GM12878 (cell line): ENCODE measurements around the gene ITGA11. TPM values are rescaled to one million over a fixed set of nuclear protein-coding genes. Genes with fewer than 3 reads are reported as not detected.

Source experiments
- ATAC-seq: fragments of 200-7000 bp; cut with Tn5 transposase; 3 replicates; pipeline ENCODE4 v1.9.1; 2020; ENCODE audit warnings: mild to moderate bottlenecking, moderate library complexity
- BruUV-seq: library from RNA; stranded (reverse); fragments of 400-500 nt; replicated peaks from 2 replicates; lab custom pipeline; 2021; lab: Mats Ljungman, UMichigan
- CTCF ChIA-PET: fragments of 300-600 bp; sonication (Branson Sonifier 250); formaldehyde crosslinking; extraction: SDS; loops from one replicate; lab custom pipeline; 2021; ENCODE audit warnings: inconsistent platforms; lab: Yijun Ruan, JAX
- POLR2A ChIA-PET: fragments of 350-600 bp; formaldehyde crosslinking; extraction: SDS; loops from one replicate; lab custom pipeline; 2021; ENCODE audit warnings: inconsistent platforms; lab: Charles Lee
- RAD21 ChIA-PET: fragments of 300-600 bp; sonication (Branson Sonifier 250); formaldehyde crosslinking; loops from one replicate; lab custom pipeline; 2023; ENCODE audit warnings: antibody characterized with exemption; ENCODE audit not compliant: unreplicated experiment; lab: Charles Lee
- SMC1A ChIA-PET: fragments of 300-600 bp; sonication (Branson Sonifier 250); formaldehyde crosslinking; loops from one replicate; lab custom pipeline; 2023; ENCODE audit not compliant: unreplicated experiment, uncharacterized antibody; lab: Charles Lee
- DNase-seq: peaks from one replicate; pipeline ENCODE4 v3.0.0-alpha.2; 2011; ENCODE audit warnings: low read depth, low spot score
- FAIRE-seq: peaks from 3 replicates; lab custom pipeline; 2011; peaks lifted over from hg19 to GRCh38; lab: Jason Lieb, UNC
- H2AFZ ChIP-seq: 2 replicates; pipeline ENCODE4 v1.6.0; 2011; ENCODE audit warnings: low read depth, low read length, control low read depth; ENCODE audit not compliant: control insufficient read depth
- H3K27ac ChIP-seq: 2 replicates; pipeline ENCODE4 v1.5.1; 2011; ENCODE audit warnings: control low read depth; ENCODE audit not compliant: control insufficient read depth, insufficient read depth
- H3K27me3 ChIP-seq, 2 experiments: replicated peaks in 1 of 2; 2 replicates each; pipeline versions ENCODE4 v1.6.0 to v1.6.1; 2011; ENCODE audit warnings: low read length in 1 of 2; ENCODE audit not compliant: control insufficient read depth in 2 of 2, insufficient read depth in 2 of 2
- H3K36me3 ChIP-seq, 2 experiments: 2 replicates each; pipeline ENCODE4 v1.5.1; 2011; ENCODE audit warnings: low read length in 1 of 2; ENCODE audit not compliant: control insufficient read depth in 2 of 2, insufficient read depth in 2 of 2
- H3K4me1 ChIP-seq: 2 replicates; pipeline ENCODE4 v1.6.1; 2011; ENCODE audit warnings: mild to moderate bottlenecking, low read length, moderate library complexity, mixed read lengths; ENCODE audit not compliant: control insufficient read depth, insufficient read depth
- H3K4me2 ChIP-seq: 2 replicates; pipeline ENCODE4 v1.6.0; 2011; ENCODE audit warnings: control low read depth; ENCODE audit not compliant: control insufficient read depth, insufficient read depth
- H3K4me3 ChIP-seq: fragments of 200-600 bp; sonication (generic); 2 replicates; pipeline ENCODE4 v1.5.1; 2016
- H3K79me2 ChIP-seq: 2 replicates; pipeline ENCODE4 v1.6.0; 2011; ENCODE audit warnings: low read length; ENCODE audit not compliant: control insufficient read depth, insufficient read depth
- H3K9ac ChIP-seq: 2 replicates; pipeline ENCODE4 v1.8.0; 2011; ENCODE audit warnings: low read length, control low read depth, mixed read lengths; ENCODE audit not compliant: control insufficient read depth, insufficient read depth
- H3K9me3 ChIP-seq: replicated peaks from 3 replicates; pipeline ENCODE4 v1.5.1; 2011; ENCODE audit warnings: mild to moderate bottlenecking, low read length; ENCODE audit not compliant: control insufficient read depth, insufficient read depth
- H4K20me1 ChIP-seq: 2 replicates; pipeline ENCODE4 v1.6.0; 2011; ENCODE audit not compliant: control insufficient read depth, insufficient read depth
- E2F4 ChIP-seq: IDR thresholded peaks from 2 replicates; pipeline ENCODE4 v1.6.1; 2012; ENCODE audit warnings: low read depth, low read length, improper control_type of control experiment
- EZH2 ChIP-seq: IDR thresholded peaks from 2 replicates; pipeline ENCODE4 v1.6.1; 2012; ENCODE audit warnings: low read depth, mild to moderate bottlenecking, control low read depth, inconsistent platforms, low read length, borderline replicate concordance; ENCODE audit not compliant: control insufficient read depth
- FOXK2 ChIP-seq: fragments of 450-650 bp; IDR thresholded peaks from 2 replicates; pipeline ENCODE4 v1.6.1; 2017; ENCODE audit warnings: mild to moderate bottlenecking, moderate library complexity
- IRF4 ChIP-seq: IDR thresholded peaks from 2 replicates; pipeline ENCODE4 v1.6.1; 2011; ENCODE audit warnings: low read depth, low read length
- NFIC ChIP-seq: IDR thresholded peaks from 2 replicates; pipeline ENCODE4 v1.6.1; 2012; ENCODE audit warnings: low read depth, mild to moderate bottlenecking, inconsistent platforms, low read length, moderate library complexity
- PBX3 ChIP-seq: IDR thresholded peaks from 2 replicates; pipeline ENCODE4 v1.6.1; 2011; ENCODE audit warnings: mild to moderate bottlenecking, low read depth, low read length, moderate library complexity; ENCODE audit not compliant: insufficient replicate concordance
- PML ChIP-seq: IDR thresholded peaks from 2 replicates; pipeline ENCODE4 v1.6.1; 2012; ENCODE audit warnings: low read length, inconsistent platforms
- SMARCA5 ChIP-seq: fragments of 450-650 bp; IDR thresholded peaks from 2 replicates; pipeline ENCODE4 v1.6.1; 2017; ENCODE audit warnings: mild to moderate bottlenecking
- SREBF1 ChIP-seq: IDR thresholded peaks from 2 replicates; pipeline ENCODE4 v1.6.1; 2012; ENCODE audit warnings: mild to moderate bottlenecking, low read length
- WGBS: methylation state at CpG from one replicate; pipeline ENCODE4 v1.1.6; 2016; ENCODE audit warnings: low lambda C conversion rate; ENCODE audit not compliant: insufficient replicate concordance, insufficient coverage; ENCODE audit errors: missing lambda C conversion rate; 5-methylcytosine and 5-hydroxymethylcytosine counted together
- in situ Hi-C: fragments of 300-500 bp; cut with MboI; formaldehyde crosslinking; loops from 9 replicates; pipeline ENCODE4 v1.14.3; 2018; ENCODE audit warnings: mixed read lengths
- intact Hi-C: fragments of 100-400 bp; cut with micrococcal nuclease; formaldehyde crosslinking; loops from one replicate; pipeline ENCODE4 v1.14.2; 2022; ENCODE audit not compliant: unreplicated experiment
- polyA plus RNA-seq, 11 experiments: library from polyadenylated mRNA; depleted of rRNA in 4 of 11; unstranded in 6 of 11; stranded (reverse) in 5 of 11; fragments of >200 nt; fragmentation: Nextera tagmentation in 4 of 11; fragmentation: Illumina TruSeq in 1 of 11; extraction: Ambion mirVana in 4 of 11; extraction: Trizol in 1 of 11; gene quantifications; 1 replicate in 1 of 11; 2 replicates in 10 of 11; pipeline versions ENCODE4 v1.2.1 to v1.2.3, GENCODE V29; 2011 to 2016; ENCODE audit warnings: inconsistent platforms in 2 of 11, missing spikeins in 2 of 11, low read depth in 1 of 11
- total RNA-seq, 4 experiments: library from RNA; depleted of rRNA in 3 of 4; stranded (reverse); fragments of >200 nt in 3 of 4; fragmentation: Illumina TruSeq in 1 of 4; extraction: Trizol in 1 of 4; gene quantifications; 2 replicates each; pipeline versions ENCODE4 v1.2.1 to v1.2.3, GENCODE V29; 2013 to 2021

Gene ITGA11
- total and polyA plus RNA-seq, 10 of the 15 experiments (the other 5 are each of a cell fraction or from before 2014, with no cell fraction given): under 0.01 to 0.36 (median 0.13) TPM; not detected in 1

GRCh38 chr15:68412218-68412617 is 19.7 kb downstream of the ITGA11 start:
- DNase-seq (no peak), FAIRE-seq (no peak), ATAC-seq (no peak)
- Histone ChIP-seq H3K9me3 (no peaks in the 10 kb centered on the region), H3K4me3 (no peak overlapping the region), H4K20me1 (no peaks in the 10 kb centered on the region), H3K4me1 (no peaks in the 10 kb centered on the region), H2AFZ (no peak overlapping the region), H3K36me3 (no peaks in the 10 kb centered on the region), H3K27ac (no peak overlapping the region), H3K79me2 (no peaks in the 10 kb centered on the region), H3K9ac (no peak overlapping the region), H3K27me3 (no peaks in the 10 kb centered on the region), H3K4me2 (no peak overlapping the region)
- 28% methylated on average over 8 of the region's 8 CpGs for WGBS
- RAD21 ChIA-PET: no interaction called here
- CTCF ChIA-PET: interaction anchor here (0.5 to 1.1 kb wide), 2 partner anchors 106 to 145 kb away, joined by 3 read pairs; no protein-coding TSS in a partner anchor
- POLR2A ChIA-PET: no interaction called here
- intact Hi-C loops: no loop called here
- BruUV-seq: no TSS peak
- in situ Hi-C loops: no loop called here
- SMC1A ChIA-PET: no interaction called here
- TF ChIP-seq EZH2 (no peak), SREBF1 (no peak), IRF4 (no peak)
- TF ChIP-seq, all 136 proteins: peak for 0

GRCh38 chr15:68411735-68412134 is 20.2 kb downstream of the ITGA11 start:
- Histone ChIP-seq H3K36me3 (no peaks in the 10 kb centered on the region), H3K79me2 (no peaks in the 10 kb centered on the region), H4K20me1 (no peaks in the 10 kb centered on the region), H3K4me1 (no peaks in the 10 kb centered on the region), H3K27ac (no peak overlapping the region), H3K9ac (no peak overlapping the region), H2AFZ (no peak overlapping the region), H3K27me3 (no peaks in the 10 kb centered on the region), H3K4me2 (no peak overlapping the region), H3K9me3 (no peaks in the 10 kb centered on the region), H3K4me3 (no peak overlapping the region)
- BruUV-seq: no TSS peak
- POLR2A ChIA-PET: no interaction called here
- no peak for FAIRE-seq
- CTCF ChIA-PET: interaction anchor here (0.5 to 1.1 kb wide), 2 partner anchors 105 to 145 kb away, joined by 3 read pairs; no protein-coding TSS in a partner anchor
- no peak for DNase-seq
- TF ChIP-seq E2F4: no peak
- no peak for TF ChIP-seq PML
- TF ChIP-seq FOXK2: no peak
- TF ChIP-seq SMARCA5: no peak
- no peak for TF ChIP-seq NFIC
- TF ChIP-seq PBX3: no peak
- WGBS: 14% methylated on average over 2 of the region's 2 CpGs
- intact Hi-C loops: no loop called here
- SMC1A ChIA-PET: no interaction called here
- no peak for ATAC-seq
- in situ Hi-C loops: no loop called here
- RAD21 ChIA-PET: no interaction called here
